Gastroesophageal sphincter (tissue), 4 donors: Measurements from ENCODE around the gene AMPD2. TPM values are rescaled to one million over a fixed set of nuclear protein-coding genes. Genes with fewer than 3 reads are reported as not detected.

ENCODE experiments used
- ATAC-seq: fragments of 150-250 bp; one replicate; pipeline ENCODE4 v1.9.1; 2016; ENCODE audit warnings: mild to moderate bottlenecking, moderate library complexity
- H3K27ac ChIP-seq, 4 donors: fragments of 200-600 bp; sonication (generic) in 3 of 4; 1 replicate in 3 of 4; 2 replicates in 1 of 4; pipeline ENCODE4 v1.5.1; 2016 to 2019
- H3K27me3 ChIP-seq: fragments of 200-600 bp; sonication (generic); one replicate; pipeline ENCODE4 v1.5.1; 2019
- H3K36me3 ChIP-seq, 2 donors: fragments of 200-600 bp; sonication (generic); one replicate each; pipeline ENCODE4 v1.5.1; 2019; ENCODE audit warnings: control low read depth in 1 of 2
- H3K4me1 ChIP-seq, 3 donors: fragments of 200-600 bp; sonication (generic); 1 replicate in 2 of 3; 2 replicates in 1 of 3; pipeline ENCODE4 v1.5.1; 2016 to 2019; ENCODE audit warnings: control low read depth in 2 of 3
- H3K4me3 ChIP-seq, 2 donors: fragments of 200-600 bp; sonication (generic); one replicate each; pipeline ENCODE4 v1.5.1; 2019; ENCODE audit warnings: mild to moderate bottlenecking in 1 of 2, moderate library complexity in 1 of 2
- H3K9me3 ChIP-seq, 3 donors: fragments of 200-600 bp; sonication (generic); one replicate each; pipeline ENCODE4 v1.5.1; 2017 to 2019; ENCODE audit warnings: control low read depth in 2 of 3
- EP300 ChIP-seq: sonication (generic); formaldehyde crosslinking; IDR thresholded peaks from one replicate; pipeline ENCODE4 v1.6.1; 2017; ENCODE audit warnings: antibody characterized with exemption, mild to moderate bottlenecking
- POLR2A ChIP-seq, 2 donors: fragments of 450-650 bp; IDR thresholded peaks; one replicate each; pipeline ENCODE4 v1.6.1; 2017; ENCODE audit warnings: antibody characterized with exemption in 2 of 2, mild to moderate bottlenecking in 2 of 2, moderate library complexity in 1 of 2
- POLR2AphosphoS5 ChIP-seq: sonication (generic); formaldehyde crosslinking; IDR thresholded peaks from one replicate; pipeline ENCODE4 v1.6.1; 2017; ENCODE audit warnings: antibody characterized with exemption
- WGBS, 2 donors: methylation state at CpG; one replicate each; pipeline ENCODE4 v1.1.5; 2018; ENCODE audit warnings: low coverage in 1 of 2; 5-methylcytosine and 5-hydroxymethylcytosine counted together
- total RNA-seq, 4 donors: library from RNA; depleted of rRNA; stranded (reverse); fragments of >200 nt; gene quantifications; one replicate each; pipeline ENCODE4 v1.1.0, GENCODE V29; 2016
- TF ChIP-seq, protein P1 (sequence below), 4 experiments: fragments of 200-600 bp in 2 of 4; fragments of 450-650 bp in 2 of 4; sonication (generic) in 1 of 4; IDR thresholded peaks; one replicate each; pipeline ENCODE4 v1.5.1; 2017 to 2019; ENCODE audit warnings: antibody characterized with exemption in 4 of 4, mild to moderate bottlenecking in 2 of 4, moderate library complexity in 2 of 4

The AMPD2 gene
- total RNA-seq, 4 donors from 2014 or later: 28.9 to 38.0 (median 35.6) TPM

DNA sequence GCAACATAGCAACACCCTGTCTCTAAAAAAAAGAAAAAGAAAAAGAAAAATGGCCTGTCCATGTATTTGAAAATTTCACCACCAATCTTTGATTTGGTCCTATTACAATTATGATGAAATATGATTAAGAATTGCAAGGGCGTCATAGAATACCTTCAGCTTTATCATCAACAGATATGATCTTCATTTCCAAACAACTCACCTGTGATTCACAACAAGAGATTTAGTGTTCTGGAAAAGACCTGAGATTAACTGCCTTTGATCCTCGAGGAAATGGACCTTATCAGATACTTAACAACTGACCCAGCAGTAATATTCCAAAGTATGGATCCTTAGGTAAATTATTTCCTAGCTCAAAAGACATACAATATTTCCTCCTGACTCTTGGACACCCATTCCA, 32.8 kb downstream of the AMPD2 start:
- TF ChIP-seq EP300: no peak
- TF ChIP-seq, protein P1, sequence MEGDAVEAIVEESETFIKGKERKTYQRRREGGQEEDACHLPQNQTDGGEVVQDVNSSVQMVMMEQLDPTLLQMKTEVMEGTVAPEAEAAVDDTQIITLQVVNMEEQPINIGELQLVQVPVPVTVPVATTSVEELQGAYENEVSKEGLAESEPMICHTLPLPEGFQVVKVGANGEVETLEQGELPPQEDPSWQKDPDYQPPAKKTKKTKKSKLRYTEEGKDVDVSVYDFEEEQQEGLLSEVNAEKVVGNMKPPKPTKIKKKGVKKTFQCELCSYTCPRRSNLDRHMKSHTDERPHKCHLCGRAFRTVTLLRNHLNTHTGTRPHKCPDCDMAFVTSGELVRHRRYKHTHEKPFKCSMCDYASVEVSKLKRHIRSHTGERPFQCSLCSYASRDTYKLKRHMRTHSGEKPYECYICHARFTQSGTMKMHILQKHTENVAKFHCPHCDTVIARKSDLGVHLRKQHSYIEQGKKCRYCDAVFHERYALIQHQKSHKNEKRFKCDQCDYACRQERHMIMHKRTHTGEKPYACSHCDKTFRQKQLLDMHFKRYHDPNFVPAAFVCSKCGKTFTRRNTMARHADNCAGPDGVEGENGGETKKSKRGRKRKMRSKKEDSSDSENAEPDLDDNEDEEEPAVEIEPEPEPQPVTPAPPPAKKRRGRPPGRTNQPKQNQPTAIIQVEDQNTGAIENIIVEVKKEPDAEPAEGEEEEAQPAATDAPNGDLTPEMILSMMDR (IDR thresholded peaks at IDR 0.05): no peak
- no peak for TF ChIP-seq POLR2A (IDR thresholded peaks at IDR 0.05)
- TF ChIP-seq POLR2AphosphoS5: no peak
- no peaks in the 10 kb centered on the region for H3K9me3 ChIP-seq
- no peak for ATAC-seq
- H3K36me3 ChIP-seq: no peaks in the 10 kb centered on the region
- no peak overlapping the region for H3K27ac ChIP-seq
- WGBS, 2 donors: 77 to 81% methylated on average over 2 of the region's 2 CpGs
- H3K4me3 ChIP-seq: no peak overlapping the region
- H3K27me3 ChIP-seq: no peaks in the 10 kb centered on the region
- peaks cover 0 to 27% (median 11%) of the 10 kb centered on the region in 3 donors for H3K4me1 ChIP-seq

DNA sequence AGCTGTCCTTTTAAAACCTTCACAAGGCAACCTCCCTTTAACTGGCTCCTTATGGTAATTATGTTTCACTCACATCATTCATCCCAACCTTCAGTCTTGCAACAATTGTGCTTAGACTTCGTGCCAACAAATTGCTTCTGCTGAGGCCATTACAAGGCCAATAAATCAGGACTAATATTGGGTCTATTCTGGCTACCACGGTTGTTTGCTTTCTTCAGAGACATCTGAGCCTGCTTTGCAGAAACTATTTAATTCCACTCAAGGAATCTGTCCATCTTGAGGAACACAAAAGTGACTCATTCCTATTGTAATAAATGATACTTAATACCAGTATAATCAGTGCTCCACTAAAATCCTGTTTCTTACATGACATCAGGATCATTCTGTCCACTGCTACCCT, 33.7 kb downstream of the AMPD2 start:
- TF ChIP-seq, protein P1 (IDR thresholded peaks at IDR 0.05): no peak
- TF ChIP-seq EP300 (no peak), POLR2AphosphoS5 (no peak), POLR2A (IDR thresholded peaks at IDR 0.05) (no peak)
- ATAC-seq: no peak
- H3K4me3 ChIP-seq: no peak overlapping the region
- 60 to 74% methylated on average over 2 of the region's 2 CpGs for WGBS, 2 donors
- no peaks in the 10 kb centered on the region for H3K9me3 ChIP-seq
- H3K27ac ChIP-seq: no peak overlapping the region
- no peaks in the 10 kb centered on the region for H3K27me3 ChIP-seq
- peaks cover 0 to 29% (median 11%) of the 10 kb centered on the region in 3 donors for H3K4me1 ChIP-seq
- H3K36me3 ChIP-seq: peaks cover 0 to 4% of the 10 kb centered on the region in 2 donors

DNA sequence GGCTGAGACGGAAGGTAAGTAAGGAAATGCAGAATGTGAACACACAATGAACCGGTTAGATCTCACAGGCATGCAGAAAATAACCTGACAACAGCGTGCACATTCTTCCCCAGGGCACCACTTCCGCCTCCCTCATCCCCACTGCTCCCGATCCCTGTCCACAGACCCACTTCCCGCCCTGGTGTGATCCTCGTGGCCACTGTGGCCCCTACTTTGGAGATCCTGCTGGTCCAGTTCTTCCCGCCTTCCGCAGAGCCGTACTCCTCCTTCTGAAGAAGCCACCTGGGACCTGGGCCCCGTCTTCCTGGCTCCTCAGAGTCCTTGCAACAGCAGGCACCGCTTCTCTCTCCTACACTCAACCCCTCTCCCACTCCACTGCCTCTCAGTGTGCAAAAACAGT, 34.9 kb downstream of the AMPD2 start:
- H3K9me3 ChIP-seq: no peaks in the 10 kb centered on the region
- peaks cover 0 to 17% of the 10 kb centered on the region in 2 donors for H3K36me3 ChIP-seq
- 87 to 89% methylated on average over 5 to 12 of the region's 12 CpGs for WGBS, 2 donors
- H3K27me3 ChIP-seq: no peaks in the 10 kb centered on the region
- no peak overlapping the region for H3K4me3 ChIP-seq
- peaks cover 0 to 29% (median 11%) of the 10 kb centered on the region in 3 donors for H3K4me1 ChIP-seq
- TF ChIP-seq, protein P1 (IDR thresholded peaks at IDR 0.05): no peak
- TF ChIP-seq EP300 (no peak), POLR2A (IDR thresholded peaks at IDR 0.05) (no peak), POLR2AphosphoS5 (no peak)
- no peak for ATAC-seq
- H3K27ac ChIP-seq: peak overlapping the region in 3 of 4 donors; percentile 88 to 90 (median 89)

DNA sequence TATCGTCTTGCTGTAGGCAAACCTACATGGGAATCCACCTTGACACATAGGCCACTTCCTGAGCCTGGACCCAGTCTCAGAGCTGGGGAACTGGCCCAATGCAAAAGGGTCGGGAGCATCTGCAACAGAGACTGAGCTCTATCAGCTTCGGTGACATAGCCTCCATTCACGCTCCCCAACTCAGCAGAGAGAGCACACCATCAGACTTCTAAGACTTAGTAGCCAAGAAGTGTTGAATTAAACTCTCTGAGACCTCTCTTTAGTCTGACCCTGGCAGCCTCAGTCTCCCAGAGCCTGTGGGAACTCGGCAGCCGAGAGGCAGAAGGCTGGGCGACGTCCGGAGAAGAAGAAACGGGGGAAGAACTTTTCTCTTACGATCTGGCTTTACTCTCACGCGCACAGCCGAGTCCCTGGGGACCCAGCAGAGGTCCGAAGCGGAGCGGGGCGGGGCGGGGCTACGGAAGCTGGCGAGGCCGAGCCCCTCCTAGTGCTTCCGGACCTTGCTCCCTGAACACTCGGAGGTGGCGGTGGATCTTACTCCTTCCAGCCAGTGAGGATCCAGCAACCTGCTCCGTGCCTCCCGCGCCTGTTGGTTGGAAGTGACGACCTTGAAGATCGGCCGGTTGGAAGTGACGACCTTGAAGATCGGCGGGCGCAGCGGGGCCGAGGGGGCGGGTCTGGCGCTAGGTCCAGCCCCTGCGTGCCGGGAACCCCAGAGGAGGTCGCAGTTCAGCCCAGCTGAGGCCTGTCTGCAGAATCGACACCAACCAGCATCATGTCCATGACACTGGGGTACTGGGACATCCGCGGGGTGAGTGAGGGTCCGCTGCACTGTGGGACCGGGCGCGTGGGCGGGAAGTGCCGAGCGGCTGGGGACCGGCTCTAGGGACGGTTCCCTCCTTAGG, 36.2 kb downstream of the AMPD2 start, which contains the start of gene GSTM4:
Gene GSTM4 (plus strand): TSS at position 485 of the 905 bp plus-strand sequence. CDS start 291 bp downstream, at position 776.
- Histone ChIP-seq H3K9me3 (no peaks in the 10 kb centered on the region), H3K4me3 (peak within 1 kb of the TSS; percentile 52 to 74), H3K4me1 (peaks cover 0 to 29% (median 11%) of the 10 kb centered on the region in 3 donors), H3K27me3 (no peaks in the 10 kb centered on the region), H3K27ac (peak within 1 kb of the TSS; percentile 11 to 90 (median 88)), H3K36me3 (peaks cover 0 to 30% of the 10 kb centered on the region in 2 donors)
- peak; percentile 94 for ATAC-seq
- 0 to 6% methylated on average over 1 to 3 of the region's 54 CpGs for WGBS, 2 donors
- peak; percentile 31 to 51 for TF ChIP-seq POLR2A (IDR thresholded peaks at IDR 0.05)
- TF ChIP-seq EP300: no peak
- peak; percentile 60 for TF ChIP-seq POLR2AphosphoS5
- TF ChIP-seq, protein P1 (IDR thresholded peaks at IDR 0.05): peak in 2 of 4 experiments; percentile 10 to 45
